Measurements from ENCODE around the gene FAM187B. TPM values are rescaled to one million over a fixed set of nuclear protein-coding genes. Genes with fewer than 3 reads are reported as not detected.

FAM187B gene
- total RNA-seq: not detected in 2 replicates

GRCh38 chr19:35228177-35228930 lies at the start of gene FAM187B:
Gene FAM187B, minus strand, starts transcription at chr19:35228739. Its CDS starts 59 bp downstream, at chr19:35228680.

GRCh38 chr19:35268536-35269437 lies 40.2 kb upstream of the FAM187B start, which contains the start of gene USF2:
Gene USF2, plus strand, starts transcription at chr19:35268962. Its CDS starts 140 bp downstream, at chr19:35269102.

DNA sequence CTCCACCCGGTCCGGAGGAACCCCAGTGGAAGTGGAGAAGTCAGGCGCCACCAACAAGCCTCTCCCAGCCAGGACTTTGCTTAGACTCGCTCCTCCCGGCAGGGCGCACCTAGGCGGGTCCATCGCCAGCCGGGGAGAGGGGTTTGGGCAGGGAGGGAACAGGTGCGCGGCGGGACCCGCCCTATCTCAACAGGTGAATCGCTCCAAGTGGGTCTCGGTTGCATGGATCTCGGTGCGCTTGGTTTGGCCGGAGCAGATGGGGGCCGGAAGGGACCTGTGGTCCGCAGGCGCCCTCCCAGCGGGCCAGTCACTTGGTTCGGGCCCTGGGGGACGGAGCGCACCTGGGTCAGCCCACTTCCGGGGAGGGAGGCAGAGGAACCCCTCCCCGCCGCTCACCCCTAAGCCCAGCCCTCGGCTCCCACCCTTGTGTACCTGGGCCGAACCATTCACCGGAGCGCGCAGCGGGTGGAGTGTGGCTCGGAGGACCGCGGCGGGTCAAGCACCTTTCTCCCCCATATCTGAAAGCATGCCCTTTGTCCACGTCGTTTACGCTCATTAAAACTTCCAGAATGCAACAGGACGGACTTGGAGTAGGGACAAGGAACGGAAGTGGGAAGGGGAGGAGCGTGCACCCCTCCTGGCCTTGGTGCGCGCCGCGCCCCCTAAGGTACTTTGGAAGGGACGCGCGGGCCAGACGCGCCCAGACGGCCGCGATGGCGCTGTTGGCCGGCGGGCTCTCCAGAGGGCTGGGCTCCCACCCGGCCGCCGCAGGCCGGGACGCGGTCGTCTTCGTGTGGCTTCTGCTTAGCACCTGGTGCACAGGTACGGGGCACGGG lies 20.0 kb upstream of the FAM187B start, which contains the start of gene LSR:
LSR (plus strand) TSS at position 693 of the 836 bp plus-strand sequence; CDS start at position 714, 21 bp downstream.

Other genes with a start within 250 kb of the FAM187B start
- 41.0 and 44.0 TPM in 2 replicates for gene GRAMD1A, start 228.4 kb downstream of the FAM187B start, total RNA-seq
- gene SCN1B, start 198.3 kb downstream of the FAM187B start, total RNA-seq: 3.8 and 5.9 TPM in 2 replicates
- gene HPN, start 187.0 kb downstream of the FAM187B start, total RNA-seq: not detected in 2 replicates
- 0.39 TPM in 1 of 2 replicates, not detected in the other for gene FXYD3, start 112.9 kb downstream of the FAM187B start, total RNA-seq
- not detected in 2 replicates for gene LGI4, start 93.7 kb downstream of the FAM187B start, total RNA-seq
- gene FXYD1, start 89.9 kb downstream of the FAM187B start, total RNA-seq: 20.4 TPM in 1 of 2 replicates, not detected in the other
- gene FXYD7, start 85.5 kb downstream of the FAM187B start, total RNA-seq: not detected in 2 replicates
- gene FXYD5, start 74.0 kb downstream of the FAM187B start, total RNA-seq: 85.0 and 149 TPM in 2 replicates
- 1.4 and 7.4 TPM in 2 replicates for gene LSR, start 20.3 kb upstream of the FAM187B start, total RNA-seq
- 67.2 and 117 TPM in 2 replicates for gene USF2, start 40.2 kb upstream of the FAM187B start, total RNA-seq
- 0.16 TPM in 1 of 2 replicates, not detected in the other for gene HAMP, start 53.8 kb upstream of the FAM187B start, total RNA-seq
- 0.26 TPM in 1 of 2 replicates, not detected in the other for gene MAG, start 63.4 kb upstream of the FAM187B start, total RNA-seq
- 5.6 TPM in 1 of 2 replicates, not detected in the other for gene CD22, start 100.4 kb upstream of the FAM187B start, total RNA-seq
- not detected in 2 replicates for gene FFAR1, start 119.2 kb upstream of the FAM187B start, total RNA-seq
- gene FFAR3, start 129.7 kb upstream of the FAM187B start, total RNA-seq: not detected in 2 replicates
- not detected in 2 replicates for gene GPR42, start 142.3 kb upstream of the FAM187B start, total RNA-seq
- not detected in 2 replicates for gene FFAR2, start 219.5 kb upstream of the FAM187B start, total RNA-seq